DND-41 (cell line): ENCODE data around the gene GLB1L.

Experiments used
- ATAC-seq: fragments of 200-7000 bp; cut with Tn5 transposase; 3 replicates; pipeline ENCODE4 v1.9.1; 2021; ENCODE audit warnings: low read depth; ENCODE audit not compliant: insufficient read depth
- DNase-seq: peaks from one replicate; pipeline ENCODE4 v3.0.0-alpha.2; 2020
- H2AFZ ChIP-seq: 2 replicates; pipeline ENCODE4 v1.6.0; 2012; ENCODE audit warnings: low read depth, low read length
- H3K27ac ChIP-seq: 2 replicates; pipeline ENCODE4 v1.5.1; 2012; ENCODE audit warnings: low read length, inconsistent platforms
- H3K27me3 ChIP-seq: fragments of 200-600 bp; sonication (generic); 2 replicates; pipeline ENCODE4 v1.6.0; 2012; ENCODE audit warnings: low read length, mild to moderate bottlenecking, inconsistent platforms; ENCODE audit not compliant: insufficient read depth, poor library complexity
- H3K36me3 ChIP-seq: 2 replicates; pipeline ENCODE4 v1.5.1; 2012; ENCODE audit warnings: low read length, inconsistent platforms; ENCODE audit not compliant: insufficient read depth
- H3K4me1 ChIP-seq: 2 replicates; pipeline ENCODE4 v1.5.1; 2012; ENCODE audit warnings: mild to moderate bottlenecking, low read length; ENCODE audit not compliant: insufficient read depth
- H3K4me2 ChIP-seq: 2 replicates; pipeline ENCODE4 v1.6.0; 2012; ENCODE audit warnings: mild to moderate bottlenecking, moderate library complexity, low read length, inconsistent platforms; ENCODE audit not compliant: insufficient read depth
- H3K4me3 ChIP-seq, 2 experiments: fragments of 200-600 bp in 1 of 2; shearing (Covaris generic) in 1 of 2; 2 replicates each; pipeline ENCODE4 v1.5.1; 2012 to 2016; ENCODE audit warnings: inconsistent platforms in 2 of 2, low read length in 2 of 2, mild to moderate bottlenecking in 2 of 2, low read depth in 1 of 2, moderate library complexity in 1 of 2
- H3K79me2 ChIP-seq: 2 replicates; pipeline ENCODE4 v1.6.0; 2012; ENCODE audit warnings: low read length, inconsistent platforms; ENCODE audit not compliant: insufficient read depth
- H3K9ac ChIP-seq: 2 replicates; pipeline ENCODE4 v1.6.0; 2012; ENCODE audit warnings: low read depth, mild to moderate bottlenecking, inconsistent platforms, low read length, moderate library complexity
- H3K9me3 ChIP-seq: 2 replicates; pipeline ENCODE4 v1.5.1; 2012; ENCODE audit warnings: low read length, moderate library complexity, mild to moderate bottlenecking, inconsistent platforms; ENCODE audit not compliant: insufficient read depth, severe bottlenecking
- H4K20me1 ChIP-seq: 2 replicates; pipeline ENCODE4 v1.6.0; 2012; ENCODE audit warnings: low read length; ENCODE audit not compliant: insufficient read depth
- EZH2 ChIP-seq: IDR thresholded peaks from 3 replicates; pipeline ENCODE4 v1.6.1; 2012; ENCODE audit warnings: borderline replicate concordance, low read depth, mild to moderate bottlenecking, moderate library complexity, low read length, inconsistent platforms; ENCODE audit not compliant: severe bottlenecking
- TF ChIP-seq, protein P1 (sequence below): IDR thresholded peaks from 2 replicates; pipeline ENCODE4 v1.5.1; 2012; ENCODE audit warnings: borderline replicate concordance, low read length, moderate library complexity, mild to moderate bottlenecking; ENCODE audit not compliant: poor library complexity, severe bottlenecking; ENCODE audit errors: extremely low read depth

Gene GLB1L

DNA sequence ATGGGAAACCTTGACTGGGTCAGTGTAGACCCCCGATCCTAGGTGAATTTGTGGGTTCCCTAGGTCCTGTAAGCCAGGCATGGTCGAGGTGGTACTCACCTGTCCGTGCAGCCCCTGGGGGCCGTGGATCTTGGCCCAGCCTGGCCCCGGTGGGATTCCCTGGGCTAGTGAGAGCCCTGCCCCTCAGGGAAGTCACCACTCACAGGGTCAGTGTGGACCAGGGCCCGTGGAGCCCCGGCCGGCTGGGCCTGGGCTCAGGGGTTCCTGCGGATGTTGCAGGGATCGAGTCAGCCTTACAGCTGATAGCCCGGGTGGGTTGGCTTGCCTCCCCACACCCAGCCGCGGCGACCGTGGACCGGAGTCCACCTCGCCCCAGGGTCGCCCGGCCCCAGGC, 16.3 kb downstream of the GLB1L start:
- peak; percentile 5; the same call in 1 of the 3 replicates for ATAC-seq
- Histone ChIP-seq H3K9ac (peak overlapping the region; percentile 73), H3K27ac (peak overlapping the region; percentile 80), H3K4me3 (peak overlapping the region; percentile 43 to 74; a peak in 3 of 4 replicates), H3K9me3 (no peaks in the 10 kb centered on the region), H3K4me2 (peak overlapping the region; percentile 86), H3K4me1 (peaks cover 39% of the 10 kb centered on the region), H2AFZ (peak overlapping the region; percentile 77), H3K79me2 (peaks cover 51% of the 10 kb centered on the region), H3K27me3 (no peaks in the 10 kb centered on the region), H4K20me1 (0 out of 2 replicates have a peak, but pooled peaks cover 5% of the 10 kb centered on the region), H3K36me3 (peaks cover 62% of the 10 kb centered on the region)
- no peak for DNase-seq
- TF ChIP-seq, protein P1, sequence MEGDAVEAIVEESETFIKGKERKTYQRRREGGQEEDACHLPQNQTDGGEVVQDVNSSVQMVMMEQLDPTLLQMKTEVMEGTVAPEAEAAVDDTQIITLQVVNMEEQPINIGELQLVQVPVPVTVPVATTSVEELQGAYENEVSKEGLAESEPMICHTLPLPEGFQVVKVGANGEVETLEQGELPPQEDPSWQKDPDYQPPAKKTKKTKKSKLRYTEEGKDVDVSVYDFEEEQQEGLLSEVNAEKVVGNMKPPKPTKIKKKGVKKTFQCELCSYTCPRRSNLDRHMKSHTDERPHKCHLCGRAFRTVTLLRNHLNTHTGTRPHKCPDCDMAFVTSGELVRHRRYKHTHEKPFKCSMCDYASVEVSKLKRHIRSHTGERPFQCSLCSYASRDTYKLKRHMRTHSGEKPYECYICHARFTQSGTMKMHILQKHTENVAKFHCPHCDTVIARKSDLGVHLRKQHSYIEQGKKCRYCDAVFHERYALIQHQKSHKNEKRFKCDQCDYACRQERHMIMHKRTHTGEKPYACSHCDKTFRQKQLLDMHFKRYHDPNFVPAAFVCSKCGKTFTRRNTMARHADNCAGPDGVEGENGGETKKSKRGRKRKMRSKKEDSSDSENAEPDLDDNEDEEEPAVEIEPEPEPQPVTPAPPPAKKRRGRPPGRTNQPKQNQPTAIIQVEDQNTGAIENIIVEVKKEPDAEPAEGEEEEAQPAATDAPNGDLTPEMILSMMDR: no peak
- TF ChIP-seq EZH2: no peak

DNA sequence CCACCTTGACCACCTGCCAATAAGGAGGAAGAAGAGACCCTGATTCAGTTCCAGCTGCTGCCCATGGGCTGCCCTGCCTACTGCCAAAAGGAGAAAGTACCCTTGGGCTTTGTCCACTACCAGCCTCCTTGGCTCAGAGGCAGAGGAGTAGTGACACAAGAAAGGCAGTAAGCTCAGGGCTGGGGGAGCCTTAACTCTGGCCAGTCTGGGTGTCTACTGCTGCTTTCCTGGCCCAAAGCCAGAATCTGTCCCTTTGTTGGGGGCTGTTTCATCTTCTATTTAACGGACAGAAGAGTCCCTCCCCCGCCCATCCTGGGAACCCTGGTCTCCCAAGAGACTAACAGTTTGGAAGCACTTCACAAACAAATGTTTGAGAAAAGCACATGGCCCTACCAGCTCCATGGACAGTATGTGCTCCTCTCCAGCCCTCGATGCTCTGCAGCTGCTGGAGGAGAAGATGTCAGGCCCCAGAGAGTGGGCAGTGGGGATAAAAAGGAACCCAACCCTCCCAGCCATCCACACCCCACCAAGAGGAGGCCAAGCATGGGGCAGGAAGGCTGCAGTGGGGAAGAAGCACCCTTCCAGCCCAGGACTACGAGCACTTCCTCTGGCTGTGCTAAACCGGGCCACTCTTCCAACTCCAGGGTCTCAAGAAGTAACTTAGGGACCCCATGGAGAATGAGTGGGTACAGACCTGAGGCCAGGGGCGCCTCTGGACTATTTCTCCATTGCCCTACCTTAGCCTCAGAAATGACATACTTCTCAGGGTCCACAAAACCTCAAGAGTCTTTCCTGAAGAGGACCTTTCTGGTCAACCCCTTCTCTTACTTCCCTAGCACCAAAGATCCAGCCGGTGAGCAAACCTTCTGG, 17.0 kb downstream of the GLB1L start:
- peaks cover 62% of the 10 kb centered on the region for H3K36me3 ChIP-seq
- H3K9me3 ChIP-seq: no peaks in the 10 kb centered on the region
- peak overlapping the region; percentile 43 to 74; a peak in 3 of 4 replicates for H3K4me3 ChIP-seq
- peaks cover 39% of the 10 kb centered on the region for H3K4me1 ChIP-seq
- H3K9ac ChIP-seq: peak overlapping the region; percentile 73
- ATAC-seq (no peak), DNase-seq (no peak)
- H3K27me3 ChIP-seq: no peaks in the 10 kb centered on the region
- H4K20me1 ChIP-seq: peaks cover 8% of the 10 kb centered on the region; the same call in 1 of the 2 replicates
- H3K4me2 ChIP-seq: peak overlapping the region; percentile 86
- no peak for TF ChIP-seq EZH2
- TF ChIP-seq, protein P1: no peak
- H2AFZ ChIP-seq: peak overlapping the region; percentile 77
- H3K79me2 ChIP-seq: peaks cover 51% of the 10 kb centered on the region
- H3K27ac ChIP-seq: peak overlapping the region; percentile 80

DNA sequence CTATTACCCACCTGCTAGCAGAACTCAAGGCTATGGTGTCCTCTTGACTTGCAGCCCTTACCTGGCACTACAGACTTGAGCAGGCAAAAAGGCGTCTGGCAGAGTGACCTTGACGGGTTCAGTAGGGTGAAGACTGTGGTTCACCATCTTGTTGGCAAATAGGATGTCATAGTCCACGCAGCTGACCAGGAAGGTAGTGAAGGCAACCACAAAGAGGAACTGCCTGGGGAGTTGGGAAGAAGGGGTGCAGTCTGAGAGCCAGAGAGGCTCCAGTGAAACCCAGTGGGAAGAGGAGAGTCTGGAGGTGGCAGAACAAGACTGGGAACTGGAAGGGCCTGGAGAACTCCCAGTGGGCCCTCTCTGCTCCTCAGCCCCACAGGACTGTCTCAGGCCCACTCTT, 19.9 kb downstream of the GLB1L start:
- H3K9ac ChIP-seq: no peak overlapping the region
- ATAC-seq: no peak
- no peak for DNase-seq
- no peak overlapping the region for H3K4me2 ChIP-seq
- no peaks in the 10 kb centered on the region for H3K27me3 ChIP-seq
- peaks cover 32% of the 10 kb centered on the region for H3K79me2 ChIP-seq
- no peak overlapping the region for H3K4me3 ChIP-seq
- H4K20me1 ChIP-seq: peaks cover 8% of the 10 kb centered on the region; the same call in 1 of the 2 replicates
- H3K9me3 ChIP-seq: no peaks in the 10 kb centered on the region
- no peak overlapping the region for H3K27ac ChIP-seq
- no peak overlapping the region for H2AFZ ChIP-seq
- H3K36me3 ChIP-seq: peaks cover 71% of the 10 kb centered on the region
- H3K4me1 ChIP-seq: peaks cover 21% of the 10 kb centered on the region
- TF ChIP-seq EZH2: no peak
- TF ChIP-seq, protein P1: no peak
